Mesendoderm (in vitro differentiated cells): ENCODE data around the gene ANKRD12. TPM values are rescaled to one million over a fixed set of nuclear protein-coding genes. Genes with fewer than 3 reads are reported as not detected.
"Not testable (repeated sequence)": the region's sequence is repeated elsewhere in the genome, so short reads cannot be mapped to it uniquely, and the experiment has no call there.

Experiments used
- DNase-seq: peaks from one replicate; pipeline ENCODE4 v3.0.0; 2013
- H2AK5ac ChIP-seq: 2 replicates; pipeline ENCODE4 v1.6.1; 2013; ENCODE audit warnings: low read length, inconsistent platforms
- H2BK120ac ChIP-seq: 2 replicates; pipeline ENCODE4 v1.6.1; 2013; ENCODE audit warnings: low read depth, mild to moderate bottlenecking, low read length, moderate library complexity, mixed read lengths
- H2BK15ac ChIP-seq: replicated peaks from 2 replicates; pipeline ENCODE4 v1.6.1; 2013; ENCODE audit warnings: low read depth, mild to moderate bottlenecking, moderate library complexity
- H2BK5ac ChIP-seq: 2 replicates; pipeline ENCODE4 v1.6.1; 2013; ENCODE audit warnings: low read length, inconsistent platforms
- H3K18ac ChIP-seq: 2 replicates; pipeline ENCODE4 v1.6.1; 2013; ENCODE audit warnings: mild to moderate bottlenecking, low read length, mixed read lengths
- H3K23ac ChIP-seq: one replicate; pipeline ENCODE4 v1.6.1; 2013; ENCODE audit warnings: low read length
- H3K27ac ChIP-seq: 2 replicates; pipeline ENCODE4 v1.5.1; 2013; ENCODE audit warnings: low read depth, mild to moderate bottlenecking, inconsistent platforms, low read length, moderate library complexity
- H3K27me3 ChIP-seq: 2 replicates; pipeline ENCODE4 v1.6.1; 2013; ENCODE audit warnings: low read length, control low read depth, mild to moderate bottlenecking, inconsistent platforms; ENCODE audit not compliant: insufficient read depth, poor library complexity
- H3K36me3 ChIP-seq: 2 replicates; pipeline ENCODE4 v1.6.1; 2013; ENCODE audit warnings: low read length, inconsistent platforms; ENCODE audit not compliant: control insufficient read depth, insufficient read depth
- H3K4ac ChIP-seq: one replicate; pipeline ENCODE4 v1.6.1; 2013; ENCODE audit warnings: low read depth, mild to moderate bottlenecking, low read length, moderate library complexity
- H3K4me1 ChIP-seq: 2 replicates; pipeline ENCODE4 v1.6.1; 2013; ENCODE audit warnings: low read depth, low read length, inconsistent platforms; ENCODE audit not compliant: control insufficient read depth
- H3K4me2 ChIP-seq: 2 replicates; pipeline ENCODE4 v1.6.1; 2013; ENCODE audit warnings: low read length
- H3K4me3 ChIP-seq: 2 replicates; pipeline ENCODE4 v1.5.1; 2013; ENCODE audit warnings: mild to moderate bottlenecking, low read length
- H3K56ac ChIP-seq: one replicate; pipeline ENCODE4 v1.6.1; 2013; ENCODE audit warnings: low read length
- H3K79me1 ChIP-seq: 2 replicates; pipeline ENCODE4 v1.6.1; 2013; ENCODE audit warnings: low read length, inconsistent platforms
- H3K79me2 ChIP-seq: 2 replicates; pipeline ENCODE4 v1.6.1; 2013; ENCODE audit warnings: mild to moderate bottlenecking, low read length; ENCODE audit not compliant: control insufficient read depth, insufficient read depth
- H3K9ac ChIP-seq: 2 replicates; pipeline ENCODE4 v1.6.1; 2013; ENCODE audit warnings: low read length, inconsistent platforms
- H4K5ac ChIP-seq: one replicate; pipeline ENCODE4 v1.6.1; 2013; ENCODE audit warnings: low read length
- H4K8ac ChIP-seq: one replicate; pipeline ENCODE4 v1.6.1; 2013; ENCODE audit warnings: low read depth, mild to moderate bottlenecking, control low read depth, low read length, moderate library complexity
- WGBS: extraction: QIAGEN DNeasy Blood & Tissue Kit; methylation state at CpG from one replicate; pipeline ENCODE4 v1.1.7; 2013; ENCODE audit warnings: low lambda C conversion rate, missing lambda C conversion rate; ENCODE audit not compliant: insufficient coverage; ENCODE audit errors: extremely low coverage; 5-methylcytosine and 5-hydroxymethylcytosine counted together
- polyA plus RNA-seq, 2 experiments: library from polyadenylated mRNA; stranded (reverse); fragments of 200-250 nt; gene quantifications; one replicate each; pipeline ENCODE4 v1.2.3, GENCODE V29; 2013

Gene ANKRD12
- 29.0 TPM for polyA plus RNA-seq (2013, experiment 1 of 2)
- 27.7 TPM for polyA plus RNA-seq (2013, experiment 2 of 2)

GRCh38 chr18:9136315-9137155, at the start of gene ANKRD12:
ANKRD12 (plus strand) TSS chr18:9136781; CDS start chr18:9182433, 45,652 bp downstream.
- Histone ChIP-seq H3K79me1 (peaks cover 7% of the 10 kb centered on the region), H4K5ac (no peak within 1 kb of the TSS), H2BK15ac (no peak within 1 kb of the TSS), H2BK5ac (peak within 1 kb of the TSS; percentile 77), H2BK120ac (no peak within 1 kb of the TSS), H4K8ac (no peak within 1 kb of the TSS), H2AK5ac (no peak within 1 kb of the TSS), H3K4me2 (peak within 1 kb of the TSS; percentile 72), H3K79me2 (peaks cover 18% of the 10 kb centered on the region), H3K4me1 (no peaks in the 10 kb centered on the region), H3K9ac (peak within 1 kb of the TSS; percentile 90), H3K18ac (peak within 1 kb of the TSS; percentile 65), H3K36me3 (no peaks in the 10 kb centered on the region), H3K27me3 (no peaks in the 10 kb centered on the region), H3K4me3 (peak within 1 kb of the TSS; percentile 88), H3K56ac (peak within 1 kb of the TSS; percentile 96), H3K27ac (peak within 1 kb of the TSS; percentile 96), H3K23ac (peak within 1 kb of the TSS; percentile 51), H3K4ac (peak within 1 kb of the TSS; percentile 46)
- WGBS = no CpG with 5 or more reads among the region's 95 CpGs
- DNase-seq = peak; percentile 98

GRCh38 chr18:9087144-9087543, 49.4 kb upstream of the ANKRD12 start:
- Histone ChIP-seq H3K79me2 (no peaks in the 10 kb centered on the region), H3K4me3 (no peak overlapping the region), H3K27ac (no peak overlapping the region), H2BK15ac (no peak overlapping the region), H3K79me1 (no peaks in the 10 kb centered on the region), H2AK5ac (no peak overlapping the region), H4K8ac (no peak overlapping the region), H3K23ac (no peak overlapping the region), H3K4me2 (no peak overlapping the region), H4K5ac (no peak overlapping the region), H3K9ac (no peak overlapping the region), H2BK120ac (no peak overlapping the region), H3K27me3 (no peaks in the 10 kb centered on the region), H3K36me3 (no peaks in the 10 kb centered on the region), H3K4ac (no peak overlapping the region), H3K18ac (no peak overlapping the region), H2BK5ac (no peak overlapping the region), H3K4me1 (no peaks in the 10 kb centered on the region), H3K56ac (no peak overlapping the region)
- no peak for DNase-seq
- no CpG with 5 or more reads among the region's 2 CpGs for WGBS

- Histone ChIP-seq H3K4me2 (no peak overlapping the region), H3K9ac (no peak overlapping the region), H2AK5ac (no peak overlapping the region), H3K79me2 (no peaks in the 10 kb centered on the region), H3K27ac (no peak overlapping the region), H3K4ac (no peak overlapping the region), H3K27me3 (no peaks in the 10 kb centered on the region), H2BK120ac (no peak overlapping the region), H4K8ac (no peak overlapping the region), H3K56ac (no peak overlapping the region), H3K18ac (no peak overlapping the region), H2BK5ac (no peak overlapping the region), H3K79me1 (no peaks in the 10 kb centered on the region), H4K5ac (no peak overlapping the region), H3K4me1 (no peaks in the 10 kb centered on the region), H3K4me3 (no peak overlapping the region), H3K36me3 (no peaks in the 10 kb centered on the region), H3K23ac (no peak overlapping the region), H2BK15ac (no peak overlapping the region)
- no CpG with 5 or more reads among the region's 5 CpGs for WGBS
- no peak for DNase-seq
These were observed 48.3 kb upstream of the ANKRD12 start for GRCh38 chr18:9088252-9088651.

GRCh38 chr18:9088727-9089126, 47.9 kb upstream of the ANKRD12 start:
- not testable (repeated sequence) for H3K18ac ChIP-seq, H4K8ac ChIP-seq
- WGBS = no CpG with 5 or more reads among the region's 2 CpGs

DNA sequence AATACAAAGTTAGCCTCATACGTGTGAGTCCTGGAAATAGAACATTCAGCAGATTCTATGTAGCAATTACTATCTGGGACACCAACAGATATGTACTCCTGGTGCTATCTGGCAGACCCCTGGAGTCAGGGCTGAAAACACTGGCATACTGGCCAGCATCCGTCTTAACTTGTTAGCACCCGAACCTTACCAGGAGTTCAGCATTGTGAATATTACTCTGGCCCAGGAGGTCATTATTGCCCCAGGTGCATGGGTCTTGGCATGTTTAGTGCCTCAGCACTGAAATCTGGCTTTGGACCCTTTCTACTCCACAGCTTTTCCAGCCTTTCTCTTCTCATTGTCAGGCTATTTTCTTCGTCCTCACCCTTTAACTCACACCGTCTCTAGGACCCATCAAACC, 46.0 kb upstream of the ANKRD12 start:
- Histone ChIP-seq H2BK5ac (no peak overlapping the region), H4K8ac (no peak overlapping the region), H3K56ac (no peak overlapping the region), H2BK120ac (no peak overlapping the region), H2AK5ac (no peak overlapping the region), H3K79me1 (no peaks in the 10 kb centered on the region), H3K27ac (no peak overlapping the region), H3K18ac (no peak overlapping the region), H3K36me3 (no peaks in the 10 kb centered on the region), H3K79me2 (no peaks in the 10 kb centered on the region), H3K4me1 (no peaks in the 10 kb centered on the region), H3K9ac (no peak overlapping the region), H3K4me3 (no peak overlapping the region), H2BK15ac (no peak overlapping the region), H4K5ac (no peak overlapping the region), H3K4ac (no peak overlapping the region), H3K23ac (no peak overlapping the region), H3K4me2 (no peak overlapping the region), H3K27me3 (no peaks in the 10 kb centered on the region)
- WGBS = no CpG with 5 or more reads among the region's 5 CpGs
- no peak for DNase-seq

More at GRCh38 chr18:9088727-9089126, 47.9 kb upstream of the ANKRD12 start:
- not testable (repeated sequence) for H3K27me3 ChIP-seq, H2BK15ac ChIP-seq, H4K5ac ChIP-seq, H3K36me3 ChIP-seq, H2AK5ac ChIP-seq, H3K4me3 ChIP-seq, H2BK5ac ChIP-seq, H3K4me2 ChIP-seq, H3K56ac ChIP-seq, H3K79me1 ChIP-seq, H3K4me1 ChIP-seq, H3K9ac ChIP-seq, H3K27ac ChIP-seq, H3K23ac ChIP-seq, H2BK120ac ChIP-seq, H3K4ac ChIP-seq, DNase-seq, H3K79me2 ChIP-seq
